CD4-positive, alpha-beta T cell treated with Interleukin-21 for 1 hour (primary cell): ENCODE measurements around the gene PCYT1A.
"Not testable (repeated sequence)": the region's sequence is repeated elsewhere in the genome, so short reads cannot be mapped to it uniquely, and the experiment has no call there.

Experiments
- DNase-seq: peaks from one replicate; pipeline ENCODE4 v3.0.0-alpha.2; 2020

Gene PCYT1A

DNA sequence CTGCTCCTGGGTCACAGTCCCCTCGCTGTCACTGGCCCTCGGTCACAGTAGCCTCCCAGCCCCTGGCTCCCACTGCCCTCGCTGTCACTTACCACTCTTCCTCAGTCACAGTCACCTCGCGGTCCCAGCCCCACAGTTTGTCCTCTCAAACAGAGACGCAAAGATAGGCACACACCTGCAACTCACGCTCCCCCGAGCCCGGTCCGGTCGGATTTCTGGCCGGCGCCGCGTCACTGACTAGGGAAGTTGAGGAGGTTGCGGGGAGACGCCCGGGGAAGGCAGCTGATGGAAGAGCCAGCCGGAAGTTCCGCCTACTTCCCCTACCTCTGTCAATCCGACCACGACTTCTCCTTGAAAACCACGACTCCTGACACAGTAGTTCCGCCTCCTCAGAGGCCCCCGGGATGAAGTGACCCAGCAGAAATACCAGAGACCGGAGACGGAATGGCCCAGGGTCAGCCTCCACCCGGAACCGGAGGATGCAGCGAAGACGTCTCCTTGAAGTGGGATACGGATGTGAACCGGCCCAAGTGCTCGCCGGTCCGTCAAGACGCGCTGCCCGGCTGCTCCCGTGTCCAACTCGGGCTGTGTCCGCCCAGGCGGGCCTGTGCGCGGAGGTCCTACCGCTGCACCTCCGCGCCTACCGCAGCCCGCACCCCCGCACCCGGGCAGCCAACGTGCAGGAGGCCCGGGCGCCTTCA lies at the start of gene PCYT1A:
Gene PCYT1A, minus strand, starts transcription at position 287 of the 701 bp plus-strand sequence. CDS start 17,195 bp downstream, outside the sequence.
- peak; percentile 82 for DNase-seq

DNA sequence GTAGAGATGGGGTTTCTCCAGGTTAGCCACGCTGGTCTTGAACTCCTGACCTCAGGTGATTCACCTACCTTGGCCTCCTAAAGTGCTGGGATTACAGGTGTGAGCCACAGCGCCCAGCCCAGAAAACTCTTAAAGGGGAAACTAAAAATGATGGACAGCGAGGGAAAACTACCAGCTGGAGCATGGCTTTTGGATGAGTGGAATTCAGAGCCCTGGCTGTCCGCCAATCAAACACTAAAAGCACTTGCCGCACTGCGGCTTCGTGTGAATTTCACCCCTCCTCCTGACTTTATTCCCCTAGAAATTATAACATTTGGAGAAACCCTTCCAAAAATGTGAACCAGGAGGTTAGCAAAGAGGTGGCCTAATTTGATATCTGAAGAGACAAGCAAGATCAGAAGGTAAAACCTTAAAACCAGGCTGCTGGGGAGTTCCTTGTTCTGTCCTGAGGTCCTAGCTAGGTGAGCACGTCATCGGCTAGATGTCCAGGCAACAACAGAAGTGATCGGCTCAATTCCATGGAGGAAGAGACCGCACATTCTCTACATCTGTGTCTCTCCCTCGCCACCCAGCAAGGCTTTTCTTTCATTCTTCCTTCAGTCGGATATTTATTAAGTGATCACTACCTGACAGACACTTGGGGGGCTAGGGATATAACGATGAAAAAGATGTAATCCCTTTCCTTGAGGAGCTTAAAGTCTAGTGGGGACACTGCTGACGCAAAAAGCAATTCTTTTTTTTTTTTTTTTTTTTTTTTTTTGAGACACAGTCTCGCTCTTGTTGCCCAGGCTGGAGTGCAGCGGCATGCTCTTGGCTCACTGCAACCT lies 49.0 kb upstream of the PCYT1A start:
- no peak for DNase-seq

DNA sequence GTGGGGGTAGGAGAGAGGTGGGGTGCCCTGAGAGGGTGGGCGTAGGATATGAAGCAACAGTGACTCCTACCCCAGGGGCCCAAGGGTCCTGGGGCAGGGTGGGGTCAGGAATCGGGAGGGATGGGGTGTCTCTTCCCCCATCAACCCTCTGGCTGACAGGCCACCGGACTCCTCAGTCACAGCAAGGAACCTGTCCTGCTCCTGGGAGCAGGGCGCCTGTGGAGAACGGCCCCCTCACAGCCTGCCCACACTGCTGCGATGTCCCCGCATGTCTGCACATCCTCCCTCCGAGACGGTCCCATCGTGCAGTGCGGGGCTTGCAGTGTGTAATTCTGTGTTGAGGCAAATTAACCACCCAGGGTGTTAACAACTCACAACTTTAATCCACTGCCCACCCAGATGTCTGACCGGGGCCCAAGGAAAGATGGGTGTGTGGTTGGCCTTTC lies 48.0 kb upstream of the PCYT1A start:
- DNase-seq, result no peak

DNA sequence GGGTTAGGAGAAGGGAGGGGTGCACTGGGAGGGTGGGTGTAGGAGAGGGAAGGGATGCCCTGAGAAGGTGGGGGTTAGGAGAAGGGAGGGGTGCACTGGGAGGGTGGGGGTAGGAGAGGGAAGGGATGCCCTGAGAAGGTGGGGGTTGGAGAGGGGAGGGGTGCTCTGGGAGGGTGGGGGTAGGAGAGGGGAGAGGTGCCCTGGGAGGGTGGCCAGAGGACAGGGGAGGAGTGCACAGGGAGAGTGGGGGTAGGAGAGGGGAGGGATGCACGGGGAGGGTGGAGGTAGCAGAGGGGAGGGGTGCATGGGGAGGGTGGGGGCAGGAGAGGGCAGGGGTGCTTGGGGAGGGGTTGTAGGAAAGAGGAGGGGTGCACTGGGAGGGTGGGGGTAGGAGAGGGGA lies 47.5 kb upstream of the PCYT1A start:
- DNase-seq, result no peak

DNA sequence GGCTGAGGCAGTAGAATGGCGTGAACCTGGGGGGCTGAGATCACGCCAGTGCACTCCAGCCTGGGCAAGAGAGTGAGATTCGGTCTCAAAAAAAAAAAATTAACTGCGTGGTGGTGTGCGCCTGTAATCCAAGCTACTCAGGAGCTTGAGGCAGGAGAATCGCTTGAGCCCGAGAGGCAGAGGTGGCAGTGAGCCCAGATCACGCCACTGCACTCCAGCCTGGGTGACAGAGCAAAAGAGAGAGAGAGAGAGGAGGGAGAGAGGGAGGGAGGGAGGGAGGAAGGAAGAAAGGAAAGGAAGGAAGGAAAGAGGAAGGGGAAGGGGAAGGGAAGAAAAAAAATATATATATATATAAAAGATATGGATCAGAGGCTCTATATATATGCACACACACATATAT lies 44.6 kb upstream of the PCYT1A start:
- no peak for DNase-seq

DNA sequence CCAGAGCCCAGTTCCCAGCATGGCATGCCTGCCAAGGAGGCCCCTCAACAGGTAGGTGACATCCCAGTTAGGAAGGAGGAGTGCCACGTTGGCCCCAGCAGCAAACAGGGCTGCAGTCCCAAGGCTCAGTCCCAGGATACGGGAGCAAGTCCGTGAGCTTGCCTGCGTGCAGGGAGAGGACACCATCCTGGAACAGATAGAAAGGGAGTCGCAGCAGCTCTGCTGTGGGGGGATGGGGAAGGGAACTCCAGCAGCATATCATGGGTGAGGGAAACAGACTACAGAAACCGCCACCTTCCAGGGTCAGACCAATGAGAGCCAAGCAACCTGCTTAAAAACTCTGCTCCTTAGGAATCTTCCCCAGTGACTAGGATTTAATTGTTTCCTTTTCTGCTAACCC lies 39.9 kb upstream of the PCYT1A start:
- DNase-seq, result no peak

DNA sequence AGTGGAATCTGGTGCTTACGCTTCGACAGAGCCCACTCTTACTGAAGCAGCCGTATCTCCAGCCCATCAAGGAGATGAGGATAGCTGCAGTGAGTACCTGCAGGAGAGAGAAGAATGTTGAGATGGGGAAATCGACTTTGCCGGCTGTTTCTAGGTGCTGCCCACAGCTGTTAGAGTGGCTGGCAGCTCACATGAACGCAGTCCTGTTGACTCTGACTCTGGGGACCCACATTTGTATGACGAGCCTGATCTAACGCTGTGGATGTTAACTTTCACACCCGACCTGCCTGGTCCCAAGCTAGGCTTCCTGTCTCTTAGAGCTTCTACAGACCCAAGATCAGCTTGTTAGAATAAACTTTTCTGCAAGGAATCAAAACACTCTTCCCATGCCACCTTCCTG lies 39.4 kb upstream of the PCYT1A start:
- DNase-seq, result no peak

DNA sequence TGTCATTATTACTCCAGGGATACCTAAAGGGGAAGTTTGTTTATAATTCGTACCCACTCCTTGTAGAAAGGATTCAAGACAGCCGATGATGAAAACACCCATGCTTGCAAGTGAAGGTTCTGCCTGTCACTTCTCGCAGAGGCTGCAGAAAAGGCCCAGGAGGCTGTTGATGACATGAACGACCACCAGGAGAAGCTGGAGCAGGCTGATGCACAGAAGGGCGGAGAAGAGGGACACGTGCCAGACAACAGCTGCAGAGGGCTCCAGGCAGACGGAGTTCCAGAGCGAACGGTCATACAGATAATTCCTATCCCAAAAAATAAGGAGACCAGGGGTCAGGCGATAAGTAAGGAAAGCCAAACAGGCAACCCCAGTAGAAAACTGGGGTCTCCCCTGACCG lies 36.2 kb upstream of the PCYT1A start:
- DNase-seq, result no peak

DNA sequence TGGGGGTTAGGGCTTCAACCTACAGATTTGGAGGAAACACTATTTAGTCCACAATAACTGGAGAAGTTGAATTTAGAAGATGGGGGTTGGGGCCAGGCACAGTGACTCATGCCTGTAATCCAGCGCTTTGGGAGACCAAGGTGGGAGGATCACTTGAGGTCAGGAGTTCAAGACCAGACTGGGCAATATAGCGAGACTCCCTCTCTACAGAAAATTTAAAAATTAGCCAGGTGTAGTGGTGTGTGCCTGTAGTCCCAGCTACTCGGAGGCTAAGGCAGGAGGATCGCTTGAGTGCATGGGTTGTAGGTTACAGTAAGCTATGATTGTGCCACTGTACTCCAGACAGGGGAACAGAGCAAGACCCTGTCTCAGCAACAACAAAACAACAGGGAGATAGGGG lies 35.5 kb upstream of the PCYT1A start:
- DNase-seq, result no peak

DNA sequence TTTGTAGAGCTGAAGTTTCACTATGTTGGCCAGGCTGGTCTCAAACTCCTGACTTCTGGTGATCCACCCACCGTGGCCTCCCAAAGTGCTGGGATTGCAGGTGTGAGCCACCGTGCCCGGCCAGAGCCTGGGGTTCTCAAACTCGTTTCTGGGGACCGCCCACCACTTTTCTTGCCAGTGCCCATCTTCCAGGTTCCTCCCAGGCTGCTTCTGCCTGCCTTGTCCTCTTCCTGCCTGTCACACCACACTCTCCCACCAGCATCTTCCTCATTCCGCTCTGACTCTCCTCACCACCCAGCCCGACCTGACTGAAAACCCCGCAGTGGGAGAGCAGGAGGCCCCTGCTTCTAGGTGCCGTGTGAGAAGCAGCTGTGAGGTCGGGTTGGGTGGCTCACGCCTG lies 33.6 kb upstream of the PCYT1A start:
- DNase-seq, result no peak

DNA sequence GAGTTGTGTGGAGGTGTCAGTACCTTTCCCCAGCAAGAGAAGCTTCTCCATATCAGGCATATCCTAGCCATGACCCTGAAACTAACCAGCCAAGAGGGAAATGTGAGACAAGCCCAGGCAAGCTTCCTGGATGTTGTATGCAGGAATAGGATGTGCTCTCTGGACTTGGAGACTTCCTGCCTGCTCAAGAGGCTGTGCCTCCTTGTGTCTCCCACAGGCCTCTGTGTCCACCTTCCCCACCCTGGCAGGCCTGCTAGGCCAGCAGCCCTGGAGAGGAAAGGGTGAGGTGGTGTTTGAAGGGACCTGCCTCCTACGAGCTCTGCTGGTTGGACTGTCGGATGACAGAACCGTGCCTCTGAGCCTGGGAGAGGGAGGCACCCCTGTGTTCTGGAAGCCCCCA lies 32.6 kb upstream of the PCYT1A start:
- DNase-seq, result no peak

DNA sequence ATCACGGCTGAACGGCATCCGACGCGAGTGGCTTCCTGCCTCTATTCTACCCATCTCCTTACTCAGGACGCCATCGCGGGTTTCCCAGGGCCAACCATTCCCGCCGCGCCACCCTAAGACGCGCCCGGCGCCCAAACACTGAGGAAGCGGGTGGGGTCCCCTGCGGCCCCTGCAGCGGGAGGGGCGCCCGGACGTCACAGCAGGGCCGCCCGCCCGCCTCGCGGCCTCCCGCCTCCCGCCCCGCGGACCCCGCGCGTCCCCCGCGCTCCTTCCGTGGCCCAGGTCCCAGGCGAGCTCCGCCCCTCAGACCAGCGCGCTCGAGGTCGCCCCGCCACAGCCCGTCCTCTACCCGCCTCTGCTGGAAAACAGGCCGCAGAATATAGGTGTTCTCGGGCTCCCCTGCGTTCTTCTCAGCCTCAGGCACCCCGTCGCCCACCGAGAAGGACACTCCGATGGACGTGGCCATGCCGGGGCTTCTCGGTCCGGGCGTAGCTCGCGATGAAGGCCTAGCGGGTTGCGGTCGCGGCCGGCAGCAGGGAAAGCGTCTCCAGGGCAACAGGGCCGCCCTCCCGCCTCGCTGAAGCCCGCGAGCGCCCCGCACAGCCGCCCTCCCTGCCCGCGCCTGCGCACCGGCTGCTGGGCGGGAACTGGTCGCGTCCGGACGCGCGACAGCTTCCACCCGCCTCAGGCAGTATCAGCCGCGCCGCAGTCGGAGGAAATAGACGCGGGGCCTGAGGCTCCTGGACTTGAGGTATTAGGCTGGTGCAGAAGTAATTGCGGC lies 30.4 kb upstream of the PCYT1A start, which contains the start of gene DYNLT2B:
Gene DYNLT2B, minus strand, starts transcription at position 554 of the 781 bp plus-strand sequence. Its CDS starts 88 bp downstream, at position 466.
- peak; percentile 91 for DNase-seq

DNA sequence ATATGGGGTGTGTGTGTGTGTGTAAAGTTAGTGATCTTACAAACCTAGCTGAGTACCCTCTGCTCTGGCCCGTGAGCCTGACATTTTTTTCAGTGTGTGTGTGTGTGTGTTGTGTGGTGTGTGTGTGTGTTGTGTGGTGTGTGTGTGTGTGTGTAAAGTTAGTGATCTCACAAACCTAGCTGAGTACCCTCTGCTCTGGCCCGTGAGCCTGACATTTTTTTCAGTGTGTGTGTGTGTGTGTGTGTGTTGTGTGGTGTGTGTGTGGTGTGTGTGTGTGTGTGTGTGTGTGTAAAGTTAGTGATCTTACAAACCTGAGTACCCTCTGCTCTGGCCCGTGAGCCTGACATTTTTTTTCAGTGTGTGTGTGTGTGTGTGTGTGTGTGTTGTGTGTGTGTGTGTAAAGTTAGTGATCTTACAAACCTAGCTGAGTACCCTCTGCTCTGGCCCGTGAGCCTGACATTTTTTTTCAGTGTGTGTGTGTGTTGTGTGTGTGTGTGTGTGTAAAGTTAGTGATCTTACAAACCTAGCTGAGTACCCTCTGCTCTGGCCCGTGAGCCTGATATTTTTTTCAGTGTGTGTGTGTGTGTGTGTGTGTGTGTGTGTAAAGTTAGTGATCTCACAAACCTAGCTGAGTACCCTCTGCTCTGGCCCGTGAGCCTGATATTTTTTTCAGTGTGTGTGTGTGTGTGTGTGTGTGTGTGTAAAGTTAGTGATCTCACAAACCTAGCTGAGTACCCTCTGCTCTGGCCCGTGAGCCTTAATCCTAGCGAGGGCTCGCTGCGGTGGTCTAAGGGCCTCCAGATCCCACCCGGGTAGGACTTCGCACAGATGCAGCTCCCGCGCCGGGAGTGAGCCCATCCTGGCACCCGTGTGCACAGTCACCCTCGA lies 29.5 kb upstream of the PCYT1A start:
- DNase-seq, result peak; percentile 12

DNA sequence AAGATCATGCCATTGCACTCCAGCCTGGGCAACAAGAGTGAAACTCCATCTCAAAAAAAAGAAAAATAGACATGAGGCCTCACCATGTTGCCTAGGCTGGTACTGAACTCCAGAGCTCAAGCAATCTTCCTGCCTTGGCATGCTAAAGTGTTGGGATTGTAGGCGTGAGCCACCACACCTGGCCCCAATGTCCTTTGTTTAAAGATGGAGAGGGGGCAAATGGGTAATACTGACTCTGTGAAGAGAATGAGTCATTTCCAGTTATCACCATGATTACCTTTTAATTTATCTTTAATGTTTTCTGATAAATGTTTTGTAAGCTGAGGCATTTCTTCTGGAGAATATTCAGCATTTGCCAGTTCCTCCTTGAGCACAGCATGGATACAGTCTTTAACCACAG lies 28.3 kb upstream of the PCYT1A start:
- DNase-seq, result no peak

DNA sequence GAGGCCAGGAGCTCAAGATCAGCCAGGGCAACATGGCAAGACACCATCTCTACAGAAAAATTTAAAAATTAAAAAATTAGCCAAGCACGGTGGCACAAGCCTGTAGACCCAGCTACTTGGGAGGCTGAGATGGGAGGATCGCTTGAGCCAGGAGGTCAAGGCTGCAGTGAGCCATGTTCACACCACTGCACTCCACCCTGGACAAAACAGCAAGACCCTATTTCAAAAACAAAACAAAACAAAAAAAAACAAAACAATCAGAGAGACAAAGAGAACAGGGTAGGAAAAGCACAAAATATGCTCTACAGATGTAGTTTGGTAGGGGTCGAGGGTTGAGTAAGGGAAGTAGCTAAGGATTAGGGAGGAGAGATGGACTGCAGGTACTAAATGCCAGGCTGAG lies 27.1 kb upstream of the PCYT1A start:
- DNase-seq, result no peak

DNA sequence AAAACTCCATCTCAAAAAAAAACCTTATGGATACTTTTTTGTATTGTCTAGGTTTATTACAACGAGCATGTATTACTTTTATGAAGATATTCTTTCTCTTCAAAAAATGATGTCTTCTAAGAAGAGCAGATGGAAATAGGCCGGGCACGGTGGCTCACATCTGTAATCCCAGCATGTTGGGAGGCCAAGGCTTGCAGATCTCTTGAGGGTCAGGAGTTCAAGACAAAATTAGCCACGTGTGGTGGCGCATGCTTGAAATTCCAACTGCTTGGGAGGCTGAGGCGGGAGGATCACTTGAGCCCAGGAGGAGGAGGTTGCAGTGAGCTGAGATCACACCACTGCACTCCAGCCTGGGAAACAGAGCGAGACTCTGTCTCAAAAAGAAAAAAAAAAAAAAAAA lies 26.6 kb upstream of the PCYT1A start:
- DNase-seq, result not testable (repeated sequence)

DNA sequence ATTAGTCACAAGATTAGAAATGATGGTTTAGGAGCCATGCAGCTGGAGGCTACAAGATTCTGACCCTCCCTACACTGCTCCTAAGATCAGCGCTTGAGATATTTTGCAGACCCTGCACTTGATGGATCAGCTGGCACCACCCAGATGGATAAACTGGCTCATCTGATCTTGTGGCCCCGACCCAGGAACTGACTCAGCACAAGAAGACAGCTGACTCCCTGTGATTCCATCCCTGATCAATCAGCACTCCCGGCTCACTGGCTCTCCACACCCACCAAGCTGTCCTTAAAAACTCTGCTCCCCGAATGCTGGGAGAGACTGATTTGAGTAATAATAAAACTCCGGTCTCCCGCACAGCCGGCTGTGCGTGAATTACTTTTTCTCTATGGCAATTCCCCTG lies 15.4 kb upstream of the PCYT1A start:
- not testable (repeated sequence) for DNase-seq

DNA sequence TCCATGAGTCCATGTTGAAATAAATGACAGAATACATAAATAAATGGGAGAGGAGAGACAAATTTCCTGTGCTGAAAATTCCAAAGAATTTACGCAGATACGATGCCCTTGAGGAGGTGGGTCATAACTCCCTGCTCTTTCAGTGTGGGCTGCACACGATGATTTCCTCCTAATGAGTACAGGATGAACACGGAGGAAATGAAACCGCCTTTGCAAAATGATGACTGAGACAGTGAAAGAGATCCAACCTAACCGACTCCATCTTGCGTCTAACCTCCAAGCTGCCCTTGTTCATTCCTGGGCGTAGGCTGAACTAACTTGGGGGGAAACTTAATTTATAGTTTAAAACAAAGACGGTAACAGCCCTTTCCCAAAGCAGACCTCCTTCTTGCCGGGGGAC lies 15.0 kb upstream of the PCYT1A start:
- not testable (repeated sequence) for DNase-seq

DNA sequence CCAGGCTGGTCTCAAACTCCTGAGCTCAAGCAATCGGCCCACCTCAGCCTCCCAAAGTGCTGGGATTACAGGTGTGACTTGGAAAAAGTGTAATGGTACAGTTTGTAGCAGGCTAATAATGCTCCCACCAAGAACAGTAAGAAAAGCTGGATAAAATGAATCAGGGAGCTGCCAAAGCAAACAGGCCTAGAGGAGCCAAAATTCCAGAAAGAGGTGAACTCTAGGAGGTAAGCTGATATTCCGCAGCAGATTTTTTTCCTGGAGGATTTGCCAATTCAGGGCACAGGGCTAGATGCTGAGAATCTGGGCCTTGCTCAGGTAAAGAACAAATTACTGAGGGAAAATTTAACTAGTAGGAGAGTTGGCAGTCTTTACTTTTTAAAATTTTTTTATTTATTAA lies 11.0 kb upstream of the PCYT1A start:
- no peak for DNase-seq

DNA sequence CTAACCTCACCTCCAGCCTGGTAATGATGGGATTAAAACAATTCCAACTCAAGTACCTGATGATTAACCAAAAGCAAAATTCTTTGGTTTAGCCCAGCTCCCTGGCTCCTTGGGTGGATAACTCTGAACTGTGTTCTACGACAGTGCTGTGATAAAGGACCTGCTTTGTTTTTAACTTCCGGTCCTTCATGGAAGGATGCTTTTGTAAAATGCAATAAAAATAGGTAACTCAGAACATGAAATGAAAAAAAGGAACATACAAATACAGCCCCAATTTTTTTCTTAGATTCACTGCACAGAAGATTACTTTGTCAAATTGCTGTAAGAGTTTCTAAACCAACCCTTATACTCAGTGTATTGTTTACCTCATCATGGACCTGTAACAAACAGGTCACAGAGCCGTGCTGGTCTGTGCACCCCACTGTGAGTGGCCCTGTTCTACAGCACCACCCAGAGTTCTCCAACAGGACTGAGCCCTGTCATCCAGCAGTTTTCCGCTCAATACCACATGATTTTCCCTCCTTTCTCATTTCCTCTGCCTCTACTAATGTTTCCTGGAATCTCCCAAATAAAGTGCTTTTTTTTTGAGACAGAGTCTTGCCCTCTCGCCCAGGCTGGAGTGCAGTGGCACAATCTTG lies 4.9 kb upstream of the PCYT1A start:
- no peak for DNase-seq

DNA sequence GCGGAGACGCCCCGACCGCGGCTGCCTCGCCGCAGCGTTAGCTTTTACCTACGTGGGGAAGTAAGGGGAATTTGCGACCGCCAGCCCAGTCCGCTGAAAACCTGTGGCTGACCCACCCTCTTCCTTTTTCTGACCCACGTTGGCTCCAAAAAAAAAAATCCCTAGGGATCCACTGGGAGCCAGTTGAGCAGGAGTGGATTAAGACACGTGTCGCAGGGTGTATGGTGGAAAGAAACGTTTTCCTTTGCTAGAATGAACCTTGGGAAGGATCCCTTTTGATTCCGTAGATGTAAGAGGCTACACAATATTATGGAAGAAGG lies 575 bp upstream of the PCYT1A start:
- DNase-seq, result peak; percentile 58

DNA sequence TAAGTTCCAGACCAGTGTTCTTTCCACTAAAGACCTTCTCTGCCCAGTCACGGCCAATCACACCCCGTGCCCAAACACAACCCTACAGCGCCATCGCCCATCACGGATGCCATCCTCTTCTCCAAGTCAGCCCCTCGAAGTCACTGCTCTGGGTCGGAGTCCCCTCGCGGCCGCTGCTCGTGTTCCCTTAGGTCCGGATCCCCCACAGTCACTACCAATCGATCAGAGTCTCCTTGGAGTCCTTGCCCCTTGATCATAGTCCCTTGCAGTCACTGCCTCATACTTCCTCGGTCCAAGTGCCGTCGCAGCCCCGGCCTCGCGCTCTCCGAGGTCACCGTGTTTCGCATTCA lies 461 bp downstream of the PCYT1A start:
- DNase-seq, result peak; percentile 41
